Fibroblast of skin of right quadriceps (primary cell): Measurements from ENCODE around the gene HYDIN.
"Not testable (repeated sequence)": the region's sequence is repeated elsewhere in the genome, so short reads cannot be mapped to it uniquely, and the experiment has no call there.

ENCODE experiments used
- DNase-seq: peaks from one replicate; pipeline ENCODE4 v3.0.0-alpha.2; 2013

Gene HYDIN

GRCh38 chr16:70984675-70985074 lies 245.8 kb downstream of the HYDIN start:
- DNase-seq: not testable (repeated sequence)

GRCh38 chr16:70968332-70968731 lies 262.2 kb downstream of the HYDIN start:
- DNase-seq: not testable (repeated sequence)

GRCh38 chr16:70960169-70960568 lies 270.4 kb downstream of the HYDIN start:
- not testable (repeated sequence) for DNase-seq

- DNase-seq: not testable (repeated sequence)
Measured at GRCh38 chr16:70954922-70955321, 275.6 kb downstream of the HYDIN start.

- DNase-seq: not testable (repeated sequence)
Measured at GRCh38 chr16:70953824-70954223, 276.7 kb downstream of the HYDIN start.

GRCh38 chr16:70943551-70943950 lies 287.0 kb downstream of the HYDIN start:
- not testable (repeated sequence) for DNase-seq

- DNase-seq: not testable (repeated sequence)
Measured at GRCh38 chr16:70939690-70940359, 290.7 kb downstream of the HYDIN start.

- DNase-seq: not testable (repeated sequence)
Measured at GRCh38 chr16:70936781-70937525, 293.6 kb downstream of the HYDIN start.

GRCh38 chr16:70935325-70935724 lies 295.2 kb downstream of the HYDIN start:
- DNase-seq: not testable (repeated sequence)

GRCh38 chr16:70933746-70934145 lies 296.8 kb downstream of the HYDIN start:
- DNase-seq: not testable (repeated sequence)

GRCh38 chr16:70930757-70931156 lies 299.8 kb downstream of the HYDIN start:
- DNase-seq: not testable (repeated sequence)

- DNase-seq: not testable (repeated sequence)
Measured at GRCh38 chr16:70922164-70922563, 308.4 kb downstream of the HYDIN start.

- not testable (repeated sequence) for DNase-seq
Measured at GRCh38 chr16:70920661-70921060, 309.9 kb downstream of the HYDIN start.

- DNase-seq: not testable (repeated sequence)
Measured at GRCh38 chr16:70888208-70888607, 342.3 kb downstream of the HYDIN start.

GRCh38 chr16:70884652-70885051 lies 345.9 kb downstream of the HYDIN start:
- not testable (repeated sequence) for DNase-seq

- not testable (repeated sequence) for DNase-seq
Measured at GRCh38 chr16:70882311-70882710, 348.2 kb downstream of the HYDIN start.

GRCh38 chr16:70877895-70878294 lies 352.6 kb downstream of the HYDIN start:
- not testable (repeated sequence) for DNase-seq

- DNase-seq: not testable (repeated sequence)
Measured at GRCh38 chr16:70876442-70876841, 354.1 kb downstream of the HYDIN start.

GRCh38 chr16:70864698-70865097 lies 365.8 kb downstream of the HYDIN start:
- not testable (repeated sequence) for DNase-seq

- DNase-seq: not testable (repeated sequence)
Measured at GRCh38 chr16:70861996-70862395, 368.5 kb downstream of the HYDIN start.

GRCh38 chr16:70851299-70851698 lies 379.2 kb downstream of the HYDIN start:
- DNase-seq: not testable (repeated sequence)

GRCh38 chr16:70823498-70824118 lies 406.9 kb downstream of the HYDIN start:
- not testable (repeated sequence) for DNase-seq

- not testable (repeated sequence) for DNase-seq
Measured at GRCh38 chr16:70822734-70823133, 407.8 kb downstream of the HYDIN start.

- DNase-seq: not testable (repeated sequence)
Measured at GRCh38 chr16:70818088-70818487, 412.4 kb downstream of the HYDIN start.
